NCI-H774 (cell line): ENCODE results near the gene PSG11.
"Not testable (repeated sequence)": the region's sequence is repeated elsewhere in the genome, so short reads cannot be mapped to it uniquely, and the experiment has no call there.

Source experiments
- DNase-seq: peaks from one replicate; lab custom pipeline; 2025; lab: John Stamatoyannopoulos, UW

PSG11 gene

DNA sequence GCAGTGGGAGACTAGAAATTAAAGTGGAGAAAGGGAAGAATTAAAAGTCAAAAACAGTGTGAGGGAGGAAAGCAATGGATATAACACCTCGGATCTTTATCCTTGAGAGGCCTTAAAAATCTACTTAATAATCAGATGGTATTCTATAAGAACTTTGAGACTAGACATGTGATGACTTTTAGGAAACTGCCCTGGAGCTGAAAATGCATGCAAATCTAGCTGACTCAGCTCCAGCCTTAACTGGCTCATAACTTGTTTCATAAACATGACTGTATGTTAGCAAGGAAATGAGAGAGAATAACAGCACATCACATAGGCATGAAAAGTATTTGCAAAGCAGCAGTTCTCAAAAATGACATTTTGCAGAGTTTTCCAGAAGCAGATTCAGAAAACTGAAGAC is 38.1 kb downstream of the PSG11 start:
- not testable (repeated sequence) for DNase-seq

- no peak for DNase-seq
Observed at GRCh38 chr19:42985588-42985987, 40.7 kb downstream of the PSG11 start.

DNA sequence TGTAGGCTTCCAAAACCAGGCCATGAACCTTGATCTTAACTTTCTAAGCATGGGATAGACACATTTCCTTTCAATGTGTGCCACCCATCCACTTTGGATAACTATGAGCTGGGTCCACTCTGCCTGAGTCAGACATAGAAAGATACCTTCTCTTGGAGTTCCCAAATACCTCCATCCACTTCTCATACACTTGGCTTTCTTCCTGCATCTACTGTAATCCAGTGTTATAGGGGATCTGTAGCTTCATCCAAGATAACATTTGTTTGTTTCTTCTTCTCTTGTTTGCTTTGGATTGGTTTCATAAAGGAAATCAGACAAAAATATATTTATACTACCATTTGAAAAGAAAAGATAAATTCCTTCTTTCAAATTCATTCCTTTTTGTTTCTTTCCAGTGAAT is 44.2 kb downstream of the PSG11 start:
- not testable (repeated sequence) for DNase-seq

DNA sequence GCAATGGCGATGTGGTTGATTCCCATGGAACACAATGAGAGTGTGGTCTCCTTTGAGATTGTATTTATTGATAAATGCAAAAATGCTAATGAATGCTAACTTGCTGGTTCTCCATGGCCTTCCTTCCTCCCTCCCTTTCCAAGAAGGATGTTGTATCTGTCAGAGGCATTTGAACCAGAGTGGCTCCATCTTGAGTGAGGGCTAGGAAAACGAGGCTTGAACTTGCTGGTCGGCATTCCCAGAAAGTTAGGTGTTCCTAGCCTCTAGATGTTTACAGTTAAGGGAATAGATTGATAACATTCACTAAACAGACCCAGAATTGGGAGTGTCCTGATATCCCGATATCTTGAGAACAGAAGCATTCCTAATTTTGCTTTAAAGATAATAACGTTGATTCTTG is 54.8 kb downstream of the PSG11 start:
- DNase-seq: not testable (repeated sequence)

- no peak for DNase-seq
Observed at GRCh38 chr19:42965176-42965575, 61.1 kb downstream of the PSG11 start.

DNA sequence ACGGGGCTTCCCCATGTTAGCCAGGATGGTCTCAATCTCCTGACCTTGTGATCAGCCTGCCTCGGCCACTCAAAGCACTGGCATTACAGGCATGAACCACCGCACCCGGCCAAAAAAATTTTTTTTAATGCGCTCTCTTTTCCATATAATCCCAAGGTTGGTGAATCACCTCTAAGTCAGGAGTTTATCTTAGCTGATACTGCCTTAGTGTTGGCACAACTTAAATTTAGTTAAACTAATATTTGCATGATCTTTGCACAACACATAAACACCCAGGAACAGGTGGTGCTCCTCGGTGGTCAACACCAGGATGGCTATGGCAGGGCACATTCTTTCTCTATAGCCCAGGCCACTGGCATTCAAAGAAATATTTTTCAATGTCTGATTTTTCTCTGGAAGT is 65.2 kb downstream of the PSG11 start:
- DNase-seq: no peak
